ENCODE data around the gene SLCO4C1. TPM values are rescaled to one million over a fixed set of nuclear protein-coding genes. Genes with fewer than 3 reads are reported as not detected.

Gene SLCO4C1
- total and polyA plus RNA-seq, 12 donors: 0.06 to 1.6 (median 0.27) TPM; not detected in 2

DNA sequence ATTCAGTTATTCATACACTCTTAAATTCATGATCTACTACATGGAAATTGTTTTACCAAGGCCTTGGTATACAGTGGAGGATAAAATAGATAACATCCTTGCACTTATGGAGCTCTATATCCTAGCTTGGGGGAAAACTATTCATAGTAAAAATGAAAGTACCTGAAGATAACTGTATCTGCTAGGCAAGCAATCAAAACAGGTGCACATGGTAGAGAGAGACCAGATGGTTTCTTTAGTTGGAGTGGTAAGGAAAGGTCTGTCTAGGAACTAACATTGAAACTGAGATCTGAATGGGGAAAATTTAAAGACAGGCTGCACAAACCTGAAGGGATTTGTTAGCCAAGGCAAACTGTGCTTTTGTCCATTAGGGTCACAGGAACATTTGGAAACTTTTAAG lies 11.1 kb upstream of the SLCO4C1 start:
- H3K4me3 ChIP-seq: no peak overlapping the region
- DNase-seq: no peak
- H3K4me1 ChIP-seq (replicated peaks in 1 of 2): no peaks in the 10 kb centered on the region
- intact Hi-C loops (cut with DNase I): no loop called here
- no peak for TF ChIP-seq POLR2A (IDR thresholded peaks at IDR 0.05)
- TF ChIP-seq, protein P1, sequence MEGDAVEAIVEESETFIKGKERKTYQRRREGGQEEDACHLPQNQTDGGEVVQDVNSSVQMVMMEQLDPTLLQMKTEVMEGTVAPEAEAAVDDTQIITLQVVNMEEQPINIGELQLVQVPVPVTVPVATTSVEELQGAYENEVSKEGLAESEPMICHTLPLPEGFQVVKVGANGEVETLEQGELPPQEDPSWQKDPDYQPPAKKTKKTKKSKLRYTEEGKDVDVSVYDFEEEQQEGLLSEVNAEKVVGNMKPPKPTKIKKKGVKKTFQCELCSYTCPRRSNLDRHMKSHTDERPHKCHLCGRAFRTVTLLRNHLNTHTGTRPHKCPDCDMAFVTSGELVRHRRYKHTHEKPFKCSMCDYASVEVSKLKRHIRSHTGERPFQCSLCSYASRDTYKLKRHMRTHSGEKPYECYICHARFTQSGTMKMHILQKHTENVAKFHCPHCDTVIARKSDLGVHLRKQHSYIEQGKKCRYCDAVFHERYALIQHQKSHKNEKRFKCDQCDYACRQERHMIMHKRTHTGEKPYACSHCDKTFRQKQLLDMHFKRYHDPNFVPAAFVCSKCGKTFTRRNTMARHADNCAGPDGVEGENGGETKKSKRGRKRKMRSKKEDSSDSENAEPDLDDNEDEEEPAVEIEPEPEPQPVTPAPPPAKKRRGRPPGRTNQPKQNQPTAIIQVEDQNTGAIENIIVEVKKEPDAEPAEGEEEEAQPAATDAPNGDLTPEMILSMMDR (IDR thresholded peaks at IDR 0.05): no peak
- no peaks in the 10 kb centered on the region for H3K9me3 ChIP-seq (replicated peaks in 1 of 3)
- H3K36me3 ChIP-seq (replicated peaks in 1 of 2): no peaks in the 10 kb centered on the region
- no peak overlapping the region for H3K27ac ChIP-seq
- H3K27me3 ChIP-seq: no peaks in the 10 kb centered on the region

DNA sequence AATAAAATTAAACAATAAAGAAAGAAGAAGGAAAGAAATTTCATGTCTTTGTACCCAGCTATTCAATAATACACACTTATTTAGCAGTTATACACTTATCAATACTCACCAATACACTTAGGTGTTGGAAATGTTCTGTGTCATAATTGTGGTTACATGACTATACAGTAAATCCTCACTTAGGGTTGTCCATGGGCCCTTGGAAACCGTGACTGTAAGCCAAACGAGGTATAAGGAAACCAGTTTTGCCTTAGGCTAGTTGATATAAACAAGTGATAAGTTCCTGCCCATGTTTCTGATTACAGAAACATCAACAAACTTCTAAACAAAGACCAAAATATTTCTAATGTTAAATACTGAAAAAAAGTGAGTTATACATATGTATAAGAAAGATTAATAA lies 10.0 kb upstream of the SLCO4C1 start:
- no peaks in the 10 kb centered on the region for H3K4me1 ChIP-seq (replicated peaks in 1 of 2)
- no peak for TF ChIP-seq POLR2A (IDR thresholded peaks at IDR 0.05)
- TF ChIP-seq, protein P1 (IDR thresholded peaks at IDR 0.05): no peak
- 37 to 51% (median 47%) methylated on average over 2 of the region's 2 CpGs for WGBS, 4 donors
- H3K27ac ChIP-seq: no peak overlapping the region
- H3K9me3 ChIP-seq (replicated peaks in 1 of 3): no peaks in the 10 kb centered on the region
- intact Hi-C loops (cut with DNase I): no loop called here
- no peaks in the 10 kb centered on the region for H3K27me3 ChIP-seq
- no peaks in the 10 kb centered on the region for H3K36me3 ChIP-seq (replicated peaks in 1 of 2)
- no peak for DNase-seq
- no peak overlapping the region for H3K4me3 ChIP-seq

DNA sequence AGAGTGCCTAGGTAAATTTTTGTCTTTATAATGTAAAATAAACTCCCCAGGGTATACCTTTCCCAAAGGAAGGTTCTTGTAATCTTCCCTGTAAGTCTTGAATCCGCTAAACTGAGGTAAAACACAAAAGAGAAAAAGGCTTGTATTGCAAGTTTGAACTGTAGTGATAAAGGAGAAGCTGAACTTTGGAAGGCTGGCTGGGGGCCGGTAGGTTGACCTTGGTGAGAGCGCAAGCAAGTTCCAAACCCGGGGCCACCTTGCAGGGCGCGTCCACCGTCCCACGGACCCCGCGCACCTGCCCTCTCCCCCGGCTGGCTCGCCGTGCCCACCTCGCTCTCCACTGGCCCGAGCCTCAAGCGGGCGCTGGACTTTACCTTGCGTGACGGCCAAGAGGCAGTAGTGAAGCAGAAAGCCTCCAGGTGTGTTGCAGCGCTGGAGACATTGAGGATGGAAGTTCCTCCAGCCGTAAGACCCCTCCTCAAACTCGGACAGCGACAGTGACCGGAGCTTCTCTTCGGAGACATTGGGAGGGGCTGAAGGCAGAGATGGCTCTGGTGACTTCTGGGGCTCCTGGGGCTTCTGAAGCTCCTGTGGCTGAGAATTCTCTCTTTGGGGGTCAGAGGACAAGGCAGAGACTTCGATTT lies 428 bp downstream of the SLCO4C1 start:
- H3K9me3 ChIP-seq (replicated peaks in 1 of 3): no peaks in the 10 kb centered on the region
- no peak for DNase-seq
- 2 to 3% (median 2%) methylated on average over 7 to 26 of the region's 26 CpGs for WGBS, 4 donors
- peaks cover 4% of the 10 kb centered on the region for H3K27me3 ChIP-seq
- H3K36me3 ChIP-seq (replicated peaks in 1 of 2): no peaks in the 10 kb centered on the region
- H3K27ac ChIP-seq: no peak overlapping the region
- H3K4me3 ChIP-seq: peak overlapping the region in 1 of 4 donors; percentile 40
- no peaks in the 10 kb centered on the region for H3K4me1 ChIP-seq (replicated peaks in 1 of 2)
- intact Hi-C loops (cut with DNase I): no loop called here
- TF ChIP-seq, protein P1 (IDR thresholded peaks at IDR 0.05): no peak
- no peak for TF ChIP-seq POLR2A (IDR thresholded peaks at IDR 0.05)

DNA sequence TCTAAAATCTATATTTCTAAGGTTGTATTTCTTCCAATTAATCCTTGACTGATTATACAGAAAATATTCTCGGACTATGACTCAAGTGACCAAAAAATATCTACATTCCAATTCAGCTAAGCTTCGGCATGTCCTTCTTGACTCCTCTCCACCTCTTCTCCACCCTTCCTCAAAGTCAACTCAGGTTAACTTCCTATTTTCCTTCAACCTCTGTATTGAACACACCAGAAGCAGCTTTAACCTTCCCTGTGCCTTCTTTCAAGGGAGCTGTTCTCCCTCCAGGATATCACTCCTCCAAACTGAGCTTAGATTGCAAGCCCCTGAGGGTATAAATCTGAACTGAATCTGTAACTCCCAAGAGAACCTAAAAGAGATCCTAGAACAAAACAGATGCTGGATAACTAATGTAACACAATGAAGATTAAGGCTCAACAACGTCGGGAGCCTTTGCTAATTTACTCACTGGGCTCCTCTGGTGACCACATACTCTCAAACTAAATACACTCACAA lies 1.1 kb downstream of the SLCO4C1 start:
- 46 to 62% (median 54%) methylated on average over 4 of the region's 4 CpGs for WGBS, 4 donors
- TF ChIP-seq POLR2A (IDR thresholded peaks at IDR 0.05): no peak
- TF ChIP-seq, protein P1 (IDR thresholded peaks at IDR 0.05): no peak
- intact Hi-C loops (cut with DNase I): no loop called here
- Histone ChIP-seq H3K36me3 (replicated peaks in 1 of 2) (no peaks in the 10 kb centered on the region), H3K27ac (no peak overlapping the region), H3K4me1 (replicated peaks in 1 of 2) (no peaks in the 10 kb centered on the region), H3K27me3 (peaks cover 4% of the 10 kb centered on the region), H3K9me3 (replicated peaks in 1 of 3) (no peaks in the 10 kb centered on the region), H3K4me3 (no peak overlapping the region)
- no peak for DNase-seq
